Measurements from ENCODE around the gene WDR7.

The WDR7 gene

GRCh38 chr18:56980151-56980550 is 329.0 kb downstream of the WDR7 start:
- DNase-seq (ENCODE audit: low read depth), result no peak
- TF ChIP-seq CTCF (conservative IDR thresholded peaks at IDR 0.05; ENCODE audit: low read depth, low read length), result no peak
- no peak overlapping the region for H3K4me3 ChIP-seq (ENCODE audit: low read depth, low read length)

GRCh38 chr18:56982766-56983165 is 331.6 kb downstream of the WDR7 start:
- DNase-seq (ENCODE audit: low read depth), result no peak

GRCh38 chr18:56983275-56983992 is 332.3 kb downstream of the WDR7 start:
- no peak for TF ChIP-seq CTCF (conservative IDR thresholded peaks at IDR 0.05; ENCODE audit: low read depth, low read length)
- H3K4me3 ChIP-seq (ENCODE audit: low read depth, low read length), result no peak overlapping the region
- DNase-seq (ENCODE audit: low read depth), result no peak

More at GRCh38 chr18:56982766-56983165, 331.6 kb downstream of the WDR7 start:
- no peak overlapping the region for H3K4me3 ChIP-seq (ENCODE audit: low read depth, low read length)
- no peak for TF ChIP-seq CTCF (conservative IDR thresholded peaks at IDR 0.05; ENCODE audit: low read depth, low read length)

GRCh38 chr18:56984731-56985130 is 333.6 kb downstream of the WDR7 start:
- TF ChIP-seq CTCF (conservative IDR thresholded peaks at IDR 0.05; ENCODE audit: low read depth, low read length), result no peak
- H3K4me3 ChIP-seq (ENCODE audit: low read depth, low read length), result no peak overlapping the region
- no peak for DNase-seq (ENCODE audit: low read depth)

GRCh38 chr18:56986829-56987228 is 335.7 kb downstream of the WDR7 start:
- DNase-seq (ENCODE audit: low read depth), result no peak
- no peak for TF ChIP-seq CTCF (conservative IDR thresholded peaks at IDR 0.05; ENCODE audit: low read depth, low read length)
- H3K4me3 ChIP-seq (ENCODE audit: low read depth, low read length), result no peak overlapping the region

- no peak for TF ChIP-seq CTCF (conservative IDR thresholded peaks at IDR 0.05; ENCODE audit: low read depth, low read length)
- H3K4me3 ChIP-seq (ENCODE audit: low read depth, low read length), result no peak overlapping the region
- no peak for DNase-seq (ENCODE audit: low read depth)
These were observed 336.1 kb downstream of the WDR7 start for GRCh38 chr18:56987236-56987635.

GRCh38 chr18:56988022-56988421 is 336.9 kb downstream of the WDR7 start:
- TF ChIP-seq CTCF (conservative IDR thresholded peaks at IDR 0.05; ENCODE audit: low read depth, low read length), result no peak
- no peak overlapping the region for H3K4me3 ChIP-seq (ENCODE audit: low read depth, low read length)
- no peak for DNase-seq (ENCODE audit: low read depth)

Data from choroid plexus epithelial cell (primary cell).